ENCODE measurements around the gene OR2H2.

OR2H2 gene

GRCh38 chr6:29596381-29596900 lies 11.5 kb downstream of the OR2H2 start (continued):
- TF ChIP-seq ZNF24 (tag by site-specific recombination; IDR thresholded peaks at IDR 0.05) (no peak), ZNF311 (tag by site-specific recombination; IDR thresholded peaks at IDR 0.05; ENCODE audit: borderline replicate concordance) (no peak)

GRCh38 chr6:29597184-29597583 lies 12.3 kb downstream of the OR2H2 start:
- no peaks in the 10 kb centered on the region for H3K9me3 ChIP-seq (ENCODE audit: control insufficient read depth, insufficient read depth, low read depth, low read length)
- H3K27ac ChIP-seq (ENCODE audit: extremely low read depth, low read depth, low read length) = no peak overlapping the region
- H3K4me1 ChIP-seq (ENCODE audit: control insufficient read depth, insufficient read depth, low read length) = peaks cover 13% of the 10 kb centered on the region
- ChIA-PET POLR2A (interaction anchor here (0.7 to 1.3 kb wide), 4 partner anchors 31 to 818 kb away, joined by 4 to 6 read pairs (median 4); no protein-coding TSS in a partner anchor), CTCF (interaction anchor here (2.0 to 2.8 kb wide), 3 partner anchors 7 to 182 kb away, joined by 8 to 14 read pairs (median 10); partner anchors contain the start of gene OR12D1)
- TF ChIP-seq ZNF23 (tag by site-specific recombination; IDR thresholded peaks at IDR 0.05; ENCODE audit: borderline replicate concordance) (no peak), ZNF558 (tag by site-specific recombination; IDR thresholded peaks at IDR 0.05) (no peak), SCRT2 (tag by site-specific recombination; IDR thresholded peaks at IDR 0.05) (peak; percentile 69; the same call in 1 of the 2 replicates), ZSCAN30 (tag by site-specific recombination; IDR thresholded peaks at IDR 0.05) (no peak), ZNF302 (tag by site-specific recombination; IDR thresholded peaks at IDR 0.05; ENCODE audit: low read depth) (no peak), ZNF211 (tag by site-specific recombination; IDR thresholded peaks at IDR 0.05; ENCODE audit: low read depth) (no peak), ZNF391 (tag by site-specific recombination; IDR thresholded peaks at IDR 0.05; ENCODE audit: borderline replicate concordance, low read depth) (no peak), ZNF37A (tag by site-specific recombination; IDR thresholded peaks at IDR 0.05) (no peak), PATZ1 (tag by site-specific recombination; IDR thresholded peaks at IDR 0.05) (no peak), ZNF184 (tag by site-specific recombination; IDR thresholded peaks at IDR 0.05) (no peak)
- TF ChIP-seq, protein P1, sequence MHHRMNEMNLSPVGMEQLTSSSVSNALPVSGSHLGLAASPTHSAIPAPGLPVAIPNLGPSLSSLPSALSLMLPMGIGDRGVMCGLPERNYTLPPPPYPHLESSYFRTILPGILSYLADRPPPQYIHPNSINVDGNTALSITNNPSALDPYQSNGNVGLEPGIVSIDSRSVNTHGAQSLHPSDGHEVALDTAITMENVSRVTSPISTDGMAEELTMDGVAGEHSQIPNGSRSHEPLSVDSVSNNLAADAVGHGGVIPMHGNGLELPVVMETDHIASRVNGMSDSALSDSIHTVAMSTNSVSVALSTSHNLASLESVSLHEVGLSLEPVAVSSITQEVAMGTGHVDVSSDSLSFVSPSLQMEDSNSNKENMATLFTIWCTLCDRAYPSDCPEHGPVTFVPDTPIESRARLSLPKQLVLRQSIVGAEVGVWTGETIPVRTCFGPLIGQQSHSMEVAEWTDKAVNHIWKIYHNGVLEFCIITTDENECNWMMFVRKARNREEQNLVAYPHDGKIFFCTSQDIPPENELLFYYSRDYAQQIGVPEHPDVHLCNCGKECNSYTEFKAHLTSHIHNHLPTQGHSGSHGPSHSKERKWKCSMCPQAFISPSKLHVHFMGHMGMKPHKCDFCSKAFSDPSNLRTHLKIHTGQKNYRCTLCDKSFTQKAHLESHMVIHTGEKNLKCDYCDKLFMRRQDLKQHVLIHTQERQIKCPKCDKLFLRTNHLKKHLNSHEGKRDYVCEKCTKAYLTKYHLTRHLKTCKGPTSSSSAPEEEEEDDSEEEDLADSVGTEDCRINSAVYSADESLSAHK (tag by site-specific recombination; IDR thresholded peaks at IDR 0.05) = no peak
- TF ChIP-seq, protein P2, sequence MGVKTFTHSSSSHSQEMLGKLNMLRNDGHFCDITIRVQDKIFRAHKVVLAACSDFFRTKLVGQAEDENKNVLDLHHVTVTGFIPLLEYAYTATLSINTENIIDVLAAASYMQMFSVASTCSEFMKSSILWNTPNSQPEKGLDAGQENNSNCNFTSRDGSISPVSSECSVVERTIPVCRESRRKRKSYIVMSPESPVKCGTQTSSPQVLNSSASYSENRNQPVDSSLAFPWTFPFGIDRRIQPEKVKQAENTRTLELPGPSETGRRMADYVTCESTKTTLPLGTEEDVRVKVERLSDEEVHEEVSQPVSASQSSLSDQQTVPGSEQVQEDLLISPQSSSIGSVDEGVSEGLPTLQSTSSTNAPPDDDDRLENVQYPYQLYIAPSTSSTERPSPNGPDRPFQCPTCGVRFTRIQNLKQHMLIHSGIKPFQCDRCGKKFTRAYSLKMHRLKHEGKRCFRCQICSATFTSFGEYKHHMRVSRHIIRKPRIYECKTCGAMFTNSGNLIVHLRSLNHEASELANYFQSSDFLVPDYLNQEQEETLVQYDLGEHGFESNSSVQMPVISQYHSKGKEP (tag by site-specific recombination; IDR thresholded peaks at IDR 0.05) = peak; percentile 71
- H3K4me3 ChIP-seq (ENCODE audit: low read depth, low read length) = no peak overlapping the region
- peaks cover 9 to 26% of the 10 kb centered on the region in 2 experiments; a peak in 2 of 3 replicates for H3K36me3 ChIP-seq (ENCODE audit: control insufficient read depth in 2 of 2, insufficient read depth in 1 of 2, low read length in 2 of 2)

- Histone ChIP-seq H3K4me1 (ENCODE audit: control insufficient read depth, insufficient read depth, low read length) (peaks cover 9% of the 10 kb centered on the region), H3K9me3 (ENCODE audit: control insufficient read depth, insufficient read depth, low read depth, low read length) (no peaks in the 10 kb centered on the region), H3K4me3 (ENCODE audit: low read depth, low read length) (no peak overlapping the region), H3K27ac (ENCODE audit: extremely low read depth, low read depth, low read length) (no peak overlapping the region), H3K36me3 (ENCODE audit: control insufficient read depth in 2 of 2, insufficient read depth in 1 of 2, low read length in 2 of 2) (peaks cover 15 to 37% of the 10 kb centered on the region in 2 experiments; a peak in 2 of 3 replicates)
- TF ChIP-seq ZNF416 (tag by site-specific recombination; IDR thresholded peaks at IDR 0.05) (no peak), ZNF274 (IDR thresholded peaks at IDR 0.05; ENCODE audit: low read length) (no peak), ZNF274 (tag by site-specific recombination; IDR thresholded peaks at IDR 0.05; ENCODE audit: borderline replicate concordance) (no peak), EGR2 (tag by site-specific recombination; IDR thresholded peaks at IDR 0.05; ENCODE audit: low read depth) (no peak)
- ChIA-PET CTCF (interaction anchor here (0.6 to 2.8 kb wide), 9 partner anchors 9 to 390 kb away, joined by 3 to 14 read pairs (median 3); partner anchors contain the start of gene OR12D1), POLR2A (interaction anchor here (1.3 to 1.5 kb wide), 2 partner anchors 9 to 30 kb away, joined by 5 to 6 read pairs; no protein-coding TSS in a partner anchor)
These were observed 13.3 kb downstream of the OR2H2 start for GRCh38 chr6:29598172-29598747.
